ENCODE results near the gene CNN1. TPM values are rescaled to one million over a fixed set of nuclear protein-coding genes. Genes with fewer than 3 reads are reported as not detected.
"Not testable (repeated sequence)": the region's sequence is repeated elsewhere in the genome, so short reads cannot be mapped to it uniquely, and the experiment has no call there.

The CNN1 gene
- polyA plus RNA-seq, 2 of the 4 experiments (the other 2 are of a cell fraction) = 0.62 to 0.96 TPM

- DNase-seq (ENCODE audit: low read depth in 1 of 2, low spot score in 1 of 2) (peak in 1 of 2 experiments; percentile 73), ATAC-seq (peak in 1 of 2 experiments; percentile 57; a peak in 3 of 6 replicates), FAIRE-seq (no peak)
- CTCF ChIA-PET = interaction anchor here (0.6 to 1.3 kb wide), 5 partner anchors 9 to 154 kb away, joined by 3 to 5 read pairs (median 3); no protein-coding TSS in a partner anchor
- Histone ChIP-seq H3K9me3 (no peaks in the 10 kb centered on the region), H3K4me1 (peaks cover 7% of the 10 kb centered on the region; the same call in 2 of the 3 replicates), H3K4me2 (peak overlapping the region; percentile 60), H3K4me3 (peak overlapping the region; percentile 74; the same call in 2 of the 3 replicates), H3K27ac (no peak overlapping the region; a peak in 3 of 6 replicates)
- POLR2A ChIA-PET = no interaction called here
- TF ChIP-seq RAD21 (conservative IDR thresholded peaks at IDR 0.05 in 1 of 2, IDR thresholded peaks at IDR 0.05 in 1 of 2) (peak; percentile 26 to 56; a peak in 2 of 5 replicates), REST (IDR thresholded peaks at IDR 0.05) (no peak), CTCF (IDR thresholded peaks at IDR 0.05) (peak; percentile 51)
- 48% methylated on average over 9 of the region's 9 CpGs for WGBS (ENCODE audit: missing lambda C conversion rate)
Measured at GRCh38 chr19:11560404-11561051, 21.9 kb downstream of the CNN1 start.

- 93% methylated on average over 8 of the region's 8 CpGs for WGBS (ENCODE audit: missing lambda C conversion rate)
- no peak for ATAC-seq
- H3K4me2 ChIP-seq = no peak overlapping the region
- POLR2A ChIA-PET = no interaction called here
- H3K4me1 ChIP-seq = peaks cover 3% of the 10 kb centered on the region; the same call in 1 of the 3 replicates
- TF ChIP-seq ZFP36 (IDR thresholded peaks at IDR 0.05; ENCODE audit: borderline replicate concordance, partially characterized antibody) = no peak
- no peak for TF ChIP-seq TFCP2L1 (CRISPR knock-in tag; IDR thresholded peaks at IDR 0.05)
- no peak for TF ChIP-seq MAZ (IDR thresholded peaks at IDR 0.05; ENCODE audit: borderline replicate concordance, low read depth, low read length)
- TF ChIP-seq USF2 (IDR thresholded peaks at IDR 0.05) = no peak
- no peak for TF ChIP-seq E2F6 (IDR thresholded peaks at IDR 0.05; ENCODE audit: borderline replicate concordance, low read depth)
- TF ChIP-seq BCL3 (IDR thresholded peaks at IDR 0.05) = no peak
- no peak for TF ChIP-seq CHD2 (IDR thresholded peaks at IDR 0.05; ENCODE audit: low read length, partially characterized antibody)
- TF ChIP-seq HES2 (IDR thresholded peaks at IDR 0.05) = no peak
- TF ChIP-seq HOXA7 (CRISPR knock-in tag; IDR thresholded peaks at IDR 0.05) = no peak
- TF ChIP-seq SREBF2 (IDR thresholded peaks at IDR 0.05) = no peak
- no peak for TF ChIP-seq POLR2A (IDR thresholded peaks at IDR 0.05; ENCODE audit: low read length)
- no peak for DNase-seq (ENCODE audit: low read depth in 1 of 2, low spot score in 1 of 2)
- no peaks in the 10 kb centered on the region for H3K9me3 ChIP-seq
- no peak overlapping the region for H3K4me3 ChIP-seq
- H3K27ac ChIP-seq = no peak overlapping the region
- CTCF ChIA-PET = no interaction called here
- no peak for FAIRE-seq
Measured at GRCh38 chr19:11563532-11563931, 24.9 kb downstream of the CNN1 start.

- FAIRE-seq; CTCF ChIA-PET; ATAC-seq; DNase-seq (ENCODE audit: low read depth in 1 of 2, low spot score in 1 of 2); H3K4me3 ChIP-seq; H3K4me2 ChIP-seq; H3K27ac ChIP-seq; H3K9me3 ChIP-seq; POLR2A ChIA-PET; H3K4me1 ChIP-seq: not testable (repeated sequence)
- WGBS (ENCODE audit: missing lambda C conversion rate) = 94% methylated on average over 6 of the region's 6 CpGs
Measured at GRCh38 chr19:11564082-11564807, 25.6 kb downstream of the CNN1 start.

GRCh38 chr19:11565649-11565980 lies 27.0 kb downstream of the CNN1 start:
- FAIRE-seq; ATAC-seq; H3K4me3 ChIP-seq; H3K27ac ChIP-seq; DNase-seq (ENCODE audit: low read depth in 1 of 2, low spot score in 1 of 2); H3K4me1 ChIP-seq; H3K4me2 ChIP-seq; POLR2A ChIA-PET; H3K9me3 ChIP-seq: not testable (repeated sequence)
- CTCF ChIA-PET = interaction anchor here (0.6 to 0.7 kb wide), 2 partner anchors 11 to 184 kb away, joined by 3 to 5 read pairs; no protein-coding TSS in a partner anchor
- 88% methylated on average over 5 of the region's 5 CpGs for WGBS (ENCODE audit: missing lambda C conversion rate)

Measured in A549 (cell line).